Measurements from ENCODE around the gene BRINP3.

- TF ChIP-seq, protein P1, sequence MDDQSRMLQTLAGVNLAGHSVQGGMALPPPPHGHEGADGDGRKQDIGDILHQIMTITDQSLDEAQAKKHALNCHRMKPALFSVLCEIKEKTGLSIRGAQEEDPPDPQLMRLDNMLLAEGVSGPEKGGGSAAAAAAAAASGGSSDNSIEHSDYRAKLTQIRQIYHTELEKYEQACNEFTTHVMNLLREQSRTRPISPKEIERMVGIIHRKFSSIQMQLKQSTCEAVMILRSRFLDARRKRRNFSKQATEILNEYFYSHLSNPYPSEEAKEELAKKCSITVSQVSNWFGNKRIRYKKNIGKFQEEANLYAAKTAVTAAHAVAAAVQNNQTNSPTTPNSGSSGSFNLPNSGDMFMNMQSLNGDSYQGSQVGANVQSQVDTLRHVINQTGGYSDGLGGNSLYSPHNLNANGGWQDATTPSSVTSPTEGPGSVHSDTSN (CRISPR knock-in tag; IDR thresholded peaks at IDR 0.05), result no peak
- TF ChIP-seq CTCF (tag by site-specific recombination; IDR thresholded peaks at IDR 0.05) (no peak), ZEB2 (tag by site-specific recombination; IDR thresholded peaks at IDR 0.05) (no peak), KLF10 (tag by site-specific recombination; IDR thresholded peaks at IDR 0.05) (no peak), ZNF274 (IDR thresholded peaks at IDR 0.05; ENCODE audit: low read length) (no peak), ZNF274 (tag by site-specific recombination; IDR thresholded peaks at IDR 0.05; ENCODE audit: borderline replicate concordance) (no peak), ZNF560 (tag by site-specific recombination; IDR thresholded peaks at IDR 0.05; ENCODE audit: borderline replicate concordance) (no peak), SP2 (tag by site-specific recombination; IDR thresholded peaks at IDR 0.05) (no peak), REST (tag by site-specific recombination; IDR thresholded peaks at IDR 0.05) (no peak), ZNF184 (tag by site-specific recombination; IDR thresholded peaks at IDR 0.05) (no peak), ZNF10 (tag by site-specific recombination; IDR thresholded peaks at IDR 0.05) (no peak)
- TF ChIP-seq, protein P2, sequence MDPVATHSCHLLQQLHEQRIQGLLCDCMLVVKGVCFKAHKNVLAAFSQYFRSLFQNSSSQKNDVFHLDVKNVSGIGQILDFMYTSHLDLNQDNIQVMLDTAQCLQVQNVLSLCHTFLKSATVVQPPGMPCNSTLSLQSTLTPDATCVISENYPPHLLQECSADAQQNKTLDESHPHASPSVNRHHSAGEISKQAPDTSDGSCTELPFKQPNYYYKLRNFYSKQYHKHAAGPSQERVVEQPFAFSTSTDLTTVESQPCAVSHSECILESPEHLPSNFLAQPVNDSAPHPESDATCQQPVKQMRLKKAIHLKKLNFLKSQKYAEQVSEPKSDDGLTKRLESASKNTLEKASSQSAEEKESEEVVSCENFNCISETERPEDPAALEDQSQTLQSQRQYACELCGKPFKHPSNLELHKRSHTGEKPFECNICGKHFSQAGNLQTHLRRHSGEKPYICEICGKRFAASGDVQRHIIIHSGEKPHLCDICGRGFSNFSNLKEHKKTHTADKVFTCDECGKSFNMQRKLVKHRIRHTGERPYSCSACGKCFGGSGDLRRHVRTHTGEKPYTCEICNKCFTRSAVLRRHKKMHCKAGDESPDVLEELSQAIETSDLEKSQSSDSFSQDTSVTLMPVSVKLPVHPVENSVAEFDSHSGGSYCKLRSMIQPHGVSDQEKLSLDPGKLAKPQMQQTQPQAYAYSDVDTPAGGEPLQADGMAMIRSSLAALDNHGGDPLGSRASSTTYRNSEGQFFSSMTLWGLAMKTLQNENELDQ (tag by site-specific recombination; IDR thresholded peaks at IDR 0.05; ENCODE audit: low read depth), result no peak
- TF ChIP-seq, protein P3, sequence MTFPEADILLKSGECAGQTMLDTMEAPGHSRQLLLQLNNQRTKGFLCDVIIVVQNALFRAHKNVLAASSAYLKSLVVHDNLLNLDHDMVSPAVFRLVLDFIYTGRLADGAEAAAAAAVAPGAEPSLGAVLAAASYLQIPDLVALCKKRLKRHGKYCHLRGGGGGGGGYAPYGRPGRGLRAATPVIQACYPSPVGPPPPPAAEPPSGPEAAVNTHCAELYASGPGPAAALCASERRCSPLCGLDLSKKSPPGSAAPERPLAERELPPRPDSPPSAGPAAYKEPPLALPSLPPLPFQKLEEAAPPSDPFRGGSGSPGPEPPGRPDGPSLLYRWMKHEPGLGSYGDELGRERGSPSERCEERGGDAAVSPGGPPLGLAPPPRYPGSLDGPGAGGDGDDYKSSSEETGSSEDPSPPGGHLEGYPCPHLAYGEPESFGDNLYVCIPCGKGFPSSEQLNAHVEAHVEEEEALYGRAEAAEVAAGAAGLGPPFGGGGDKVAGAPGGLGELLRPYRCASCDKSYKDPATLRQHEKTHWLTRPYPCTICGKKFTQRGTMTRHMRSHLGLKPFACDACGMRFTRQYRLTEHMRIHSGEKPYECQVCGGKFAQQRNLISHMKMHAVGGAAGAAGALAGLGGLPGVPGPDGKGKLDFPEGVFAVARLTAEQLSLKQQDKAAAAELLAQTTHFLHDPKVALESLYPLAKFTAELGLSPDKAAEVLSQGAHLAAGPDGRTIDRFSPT (tag by site-specific recombination; IDR thresholded peaks at IDR 0.05), result no peak
- TF ChIP-seq, protein P4, sequence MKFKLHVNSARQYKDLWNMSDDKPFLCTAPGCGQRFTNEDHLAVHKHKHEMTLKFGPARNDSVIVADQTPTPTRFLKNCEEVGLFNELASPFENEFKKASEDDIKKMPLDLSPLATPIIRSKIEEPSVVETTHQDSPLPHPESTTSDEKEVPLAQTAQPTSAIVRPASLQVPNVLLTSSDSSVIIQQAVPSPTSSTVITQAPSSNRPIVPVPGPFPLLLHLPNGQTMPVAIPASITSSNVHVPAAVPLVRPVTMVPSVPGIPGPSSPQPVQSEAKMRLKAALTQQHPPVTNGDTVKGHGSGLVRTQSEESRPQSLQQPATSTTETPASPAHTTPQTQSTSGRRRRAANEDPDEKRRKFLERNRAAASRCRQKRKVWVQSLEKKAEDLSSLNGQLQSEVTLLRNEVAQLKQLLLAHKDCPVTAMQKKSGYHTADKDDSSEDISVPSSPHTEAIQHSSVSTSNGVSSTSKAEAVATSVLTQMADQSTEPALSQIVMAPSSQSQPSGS (tag by site-specific recombination; IDR thresholded peaks at IDR 0.05; ENCODE audit: low read depth), result no peak
Measured at GRCh38 chr1:190377991-190378390, 99.7 kb downstream of the BRINP3 start.

All from HEK293 (cell line).